Measurements from ENCODE around the gene PTPRT. TPM values are rescaled to one million over a fixed set of nuclear protein-coding genes. Genes with fewer than 3 reads are reported as not detected.

PTPRT gene
- total and polyA plus RNA-seq, 12 donors: 0.05 to 0.34 (median 0.16) TPM; not detected in 1

DNA sequence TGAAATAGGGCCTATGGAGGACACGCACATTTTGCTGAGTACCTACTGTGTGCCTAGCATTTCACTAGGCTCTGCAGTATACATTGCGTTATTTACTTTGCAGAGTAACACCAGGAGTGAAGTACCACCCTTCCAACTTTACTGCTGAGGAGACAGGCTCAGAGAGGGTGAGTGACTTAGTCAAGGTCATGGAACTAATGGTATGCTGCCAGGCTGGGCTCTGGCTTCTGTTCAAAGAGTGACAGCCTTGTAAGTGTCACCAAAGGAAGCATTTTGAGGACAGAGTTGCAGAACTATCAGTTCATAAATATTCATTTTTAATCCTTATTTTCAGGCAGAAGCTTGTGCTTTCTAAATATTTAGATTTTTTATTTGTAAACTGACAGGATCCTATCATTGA is 816.7 kb downstream of the PTPRT start:
- WGBS, 4 donors: 33 to 63% (median 47%) methylated on average over 2 of the region's 2 CpGs
- intact Hi-C loops (cut with DNase I): no loop called here
- Histone ChIP-seq H3K9me3 (replicated peaks in 1 of 3) (no peaks in the 10 kb centered on the region), H3K36me3 (replicated peaks in 1 of 2) (no peaks in the 10 kb centered on the region), H3K4me1 (replicated peaks in 1 of 2) (no peaks in the 10 kb centered on the region), H3K4me3 (no peak overlapping the region), H3K27me3 (no peaks in the 10 kb centered on the region), H3K27ac (no peak overlapping the region)
- DNase-seq: peak; percentile 19 to 77 (median 50)
- TF ChIP-seq, protein P1, sequence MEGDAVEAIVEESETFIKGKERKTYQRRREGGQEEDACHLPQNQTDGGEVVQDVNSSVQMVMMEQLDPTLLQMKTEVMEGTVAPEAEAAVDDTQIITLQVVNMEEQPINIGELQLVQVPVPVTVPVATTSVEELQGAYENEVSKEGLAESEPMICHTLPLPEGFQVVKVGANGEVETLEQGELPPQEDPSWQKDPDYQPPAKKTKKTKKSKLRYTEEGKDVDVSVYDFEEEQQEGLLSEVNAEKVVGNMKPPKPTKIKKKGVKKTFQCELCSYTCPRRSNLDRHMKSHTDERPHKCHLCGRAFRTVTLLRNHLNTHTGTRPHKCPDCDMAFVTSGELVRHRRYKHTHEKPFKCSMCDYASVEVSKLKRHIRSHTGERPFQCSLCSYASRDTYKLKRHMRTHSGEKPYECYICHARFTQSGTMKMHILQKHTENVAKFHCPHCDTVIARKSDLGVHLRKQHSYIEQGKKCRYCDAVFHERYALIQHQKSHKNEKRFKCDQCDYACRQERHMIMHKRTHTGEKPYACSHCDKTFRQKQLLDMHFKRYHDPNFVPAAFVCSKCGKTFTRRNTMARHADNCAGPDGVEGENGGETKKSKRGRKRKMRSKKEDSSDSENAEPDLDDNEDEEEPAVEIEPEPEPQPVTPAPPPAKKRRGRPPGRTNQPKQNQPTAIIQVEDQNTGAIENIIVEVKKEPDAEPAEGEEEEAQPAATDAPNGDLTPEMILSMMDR (IDR thresholded peaks at IDR 0.05): no peak
- TF ChIP-seq POLR2A (IDR thresholded peaks at IDR 0.05): no peak

DNA sequence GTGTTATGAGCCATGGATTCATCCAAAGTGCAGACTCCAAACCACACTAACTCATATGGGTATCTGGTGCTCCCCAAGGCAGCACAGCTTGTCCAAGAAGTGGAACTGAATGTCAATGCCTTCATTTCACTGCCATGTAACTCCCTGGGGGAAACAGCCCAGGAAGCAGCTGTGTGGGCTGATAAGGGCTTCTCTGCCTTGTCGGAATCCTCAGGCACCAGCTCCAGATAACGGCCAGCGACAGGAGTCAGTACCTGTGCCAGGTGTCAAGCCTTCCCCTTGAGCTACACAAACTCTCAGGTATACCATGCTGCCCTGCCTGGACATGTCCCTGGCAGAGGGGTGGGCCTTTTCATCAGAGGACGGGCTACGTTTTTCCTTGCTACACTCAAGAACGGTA is 819.6 kb downstream of the PTPRT start:
- H3K4me1 ChIP-seq (replicated peaks in 1 of 2): no peaks in the 10 kb centered on the region
- TF ChIP-seq, protein P1 (IDR thresholded peaks at IDR 0.05): no peak
- no peak for TF ChIP-seq POLR2A (IDR thresholded peaks at IDR 0.05)
- H3K36me3 ChIP-seq (replicated peaks in 1 of 2): no peaks in the 10 kb centered on the region
- 48 to 80% (median 71%) methylated on average over 6 of the region's 6 CpGs for WGBS, 4 donors
- no peak overlapping the region for H3K27ac ChIP-seq
- DNase-seq: no peak
- H3K9me3 ChIP-seq (replicated peaks in 1 of 3): no peaks in the 10 kb centered on the region
- H3K4me3 ChIP-seq: no peak overlapping the region
- intact Hi-C loops (cut with DNase I): no loop called here
- no peaks in the 10 kb centered on the region for H3K27me3 ChIP-seq

DNA sequence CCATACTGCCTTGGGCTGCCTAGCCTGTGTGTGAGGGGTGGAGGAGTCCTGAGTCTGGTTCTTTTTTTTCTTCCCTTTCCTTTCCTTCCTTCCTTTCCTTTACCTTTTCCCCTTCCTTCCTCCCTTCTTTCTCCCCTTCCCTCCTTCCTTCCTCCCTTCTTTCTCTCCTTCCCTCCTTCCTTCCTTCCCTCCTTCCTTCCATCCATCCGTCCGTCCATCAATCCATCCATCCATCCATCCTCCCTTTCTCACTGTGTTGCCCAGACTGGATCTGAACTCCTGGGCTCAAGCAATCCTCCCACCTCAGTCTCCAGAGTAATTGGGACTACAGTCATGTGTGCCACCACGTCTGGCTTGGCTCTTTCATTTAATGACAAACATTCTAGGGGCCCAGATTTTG is 820.8 kb downstream of the PTPRT start:
- Histone ChIP-seq H3K9me3 (replicated peaks in 1 of 3) (no peaks in the 10 kb centered on the region), H3K36me3 (replicated peaks in 1 of 2) (no peaks in the 10 kb centered on the region), H3K27me3 (no peaks in the 10 kb centered on the region), H3K27ac (no peak overlapping the region), H3K4me1 (replicated peaks in 1 of 2) (no peaks in the 10 kb centered on the region), H3K4me3 (no peak overlapping the region)
- 73 to 78% (median 74%) methylated on average over 3 of the region's 3 CpGs for WGBS, 4 donors
- TF ChIP-seq, protein P1 (IDR thresholded peaks at IDR 0.05): no peak
- TF ChIP-seq POLR2A (IDR thresholded peaks at IDR 0.05): no peak
- intact Hi-C loops (cut with DNase I): loop anchor here in 1 of 2 donors (10.0 kb wide), 1 partner anchor 86 kb away; no protein-coding TSS in a partner anchor
- no peak for DNase-seq

DNA sequence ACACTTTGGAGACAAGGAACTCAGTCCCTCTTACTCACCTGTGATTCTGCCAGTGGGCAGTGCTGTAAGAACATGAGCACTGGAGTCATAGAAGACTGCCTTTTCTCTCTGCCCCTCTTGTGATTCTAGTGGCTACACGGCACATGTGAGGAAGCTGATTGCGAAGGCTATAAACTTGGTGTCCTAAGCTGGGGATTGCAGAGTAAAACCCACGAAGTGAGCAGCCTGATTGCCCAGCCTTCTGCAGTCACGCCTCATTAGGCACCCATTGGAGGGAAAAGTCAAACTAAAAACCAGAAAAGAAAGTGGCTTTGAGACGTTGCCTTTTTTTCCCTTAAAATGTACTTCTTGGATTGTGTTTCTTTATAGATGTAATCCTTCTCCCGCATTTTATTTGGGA is 823.1 kb downstream of the PTPRT start:
- TF ChIP-seq, protein P1 (IDR thresholded peaks at IDR 0.05): no peak
- no peak for TF ChIP-seq POLR2A (IDR thresholded peaks at IDR 0.05)
- Histone ChIP-seq H3K9me3 (replicated peaks in 1 of 3) (no peaks in the 10 kb centered on the region), H3K27me3 (no peaks in the 10 kb centered on the region), H3K4me1 (replicated peaks in 1 of 2) (no peaks in the 10 kb centered on the region), H3K4me3 (no peak overlapping the region), H3K27ac (no peak overlapping the region), H3K36me3 (replicated peaks in 1 of 2) (no peaks in the 10 kb centered on the region)
- 50 to 58% (median 56%) methylated on average over 6 of the region's 6 CpGs for WGBS, 4 donors
- DNase-seq: no peak
- intact Hi-C loops (cut with DNase I): loop anchor here in 1 of 2 donors (10.0 kb wide), 1 partner anchor 88 kb away; no protein-coding TSS in a partner anchor
